ENCODE measurements around the gene FAM89A. TPM values are rescaled to one million over a fixed set of nuclear protein-coding genes. Genes with fewer than 3 reads are reported as not detected.

Gene FAM89A
- total and polyA plus RNA-seq, 2 donors (not counting 3 experiments of a cell fraction or from before 2014, with no cell fraction given), result 21.0 to 24.0 TPM

GRCh38 chr1:230976825-230977747 lies 63.0 kb downstream of the FAM89A start:
- Histone ChIP-seq H3K36me3 (ENCODE audit: control insufficient read depth in 2 of 2, extremely low read depth in 1 of 2, insufficient read depth in 2 of 2, low read length in 2 of 2) (no peaks in the 10 kb centered on the region), H3K27me3 (ENCODE audit: control insufficient read depth in 2 of 2, insufficient read depth in 2 of 2, low read length in 2 of 2) (no peaks in the 10 kb centered on the region), H4K20me1 (replicated peaks; ENCODE audit: control insufficient read depth, extremely low read depth, insufficient read depth, low read length) (no peaks in the 10 kb centered on the region), H3K4me1 (ENCODE audit: control insufficient read depth, extremely low read depth, insufficient read depth, low read length) (peaks cover 26% of the 10 kb centered on the region), H3K9ac (replicated peaks; ENCODE audit: extremely low read depth, insufficient read depth, low read length) (peak overlapping the region; percentile 52), H3K9me3 (replicated peaks; ENCODE audit: control insufficient read depth, insufficient read depth, low read length) (no peaks in the 10 kb centered on the region), H3K4me3 (replicated peaks in 1 of 3; ENCODE audit: insufficient read depth in 1 of 3, low read depth in 1 of 3, low read length in 3 of 3) (peak overlapping the region in 2 of 3 experiments; percentile 86 to 96), H3K9me1 (replicated peaks; ENCODE audit: control insufficient read depth, extremely low read depth, insufficient read depth, low read length) (no peaks in the 10 kb centered on the region), H3K27ac (ENCODE audit: insufficient read depth, low read depth, low read length) (peak overlapping the region; percentile 30), H3K79me2 (ENCODE audit: control insufficient read depth, insufficient read depth, low read length) (peaks cover 14% of the 10 kb centered on the region), H3K4me2 (ENCODE audit: insufficient read depth, low read length) (peak overlapping the region; percentile 68), H2AFZ (ENCODE audit: low read depth, low read length) (peak overlapping the region; percentile 26)
- TSS peak; percentile 11 for BruUV-seq (replicated peaks)
- intact Hi-C loops (cut with micrococcal nuclease) (loop anchor here (5.0 to 10.0 kb wide), 3 partner anchors 360 to 628 kb away; partner anchors contain the start of genes EGLN1, EXOC8 and SPRTN), dilution Hi-C loops (cut with MboI; ENCODE audit: extremely low pct_ligation_motif_present, low sequenced_read_pairs) (no loop called here)
- POLR2A ChIA-PET, result no interaction called here
- DNase-seq (ENCODE audit: low read depth, low spot score) (peak; percentile 71), FAIRE-seq (peak; percentile 86)
- CTCF ChIA-PET, result interaction anchor here (1.0 to 2.2 kb wide), 2 partner anchors 8 to 116 kb away, joined by 3 to 11 read pairs; no protein-coding TSS in a partner anchor
- TF ChIP-seq CTCF (IDR thresholded peaks at IDR 0.05; ENCODE audit: extremely low read depth in 1 of 2, insufficient read depth in 1 of 2, low read depth in 1 of 2, low read length in 2 of 2) (no peak), POLR2A (IDR thresholded peaks at IDR 0.05; ENCODE audit: low read depth, low read length) (peak; percentile 18), GATA2 (IDR thresholded peaks at IDR 0.05; ENCODE audit: insufficient read depth, insufficient read length, low read depth, low read length) (peak; percentile 85)

- peaks cover 16% of the 10 kb centered on the region for H3K79me2 ChIP-seq (ENCODE audit: control insufficient read depth, insufficient read depth, low read length)
These were observed 63.7 kb downstream of the FAM89A start for GRCh38 chr1:230976360-230976759.

More at GRCh38 chr1:230976360-230976759, 63.7 kb downstream of the FAM89A start:
- dilution Hi-C loops (cut with MboI; ENCODE audit: extremely low pct_ligation_motif_present, low sequenced_read_pairs) (no loop called here), intact Hi-C loops (cut with micrococcal nuclease) (loop anchor here (5.0 to 10.0 kb wide), 3 partner anchors 361 to 628 kb away; partner anchors contain the start of genes EGLN1, EXOC8 and SPRTN)
- ChIA-PET CTCF (interaction anchor here (2.2 kb wide), 1 partner anchor 116 kb away, joined by 11 read pairs; no protein-coding TSS in a partner anchor), POLR2A (no interaction called here)
- no peak for DNase-seq (ENCODE audit: low read depth, low spot score)
- H3K9ac ChIP-seq (replicated peaks; ENCODE audit: extremely low read depth, insufficient read depth, low read length), result no peak overlapping the region
- no peaks in the 10 kb centered on the region for H3K36me3 ChIP-seq (ENCODE audit: control insufficient read depth in 2 of 2, extremely low read depth in 1 of 2, insufficient read depth in 2 of 2, low read length in 2 of 2)
- no peak overlapping the region for H3K27ac ChIP-seq (ENCODE audit: insufficient read depth, low read depth, low read length)
- peaks cover 26% of the 10 kb centered on the region for H3K4me1 ChIP-seq (ENCODE audit: control insufficient read depth, extremely low read depth, insufficient read depth, low read length)
- no peak overlapping the region for H3K4me2 ChIP-seq (ENCODE audit: insufficient read depth, low read length)
- no peaks in the 10 kb centered on the region for H3K9me1 ChIP-seq (replicated peaks; ENCODE audit: control insufficient read depth, extremely low read depth, insufficient read depth, low read length)
- no peaks in the 10 kb centered on the region for H4K20me1 ChIP-seq (replicated peaks; ENCODE audit: control insufficient read depth, extremely low read depth, insufficient read depth, low read length)
- no peaks in the 10 kb centered on the region for H3K9me3 ChIP-seq (replicated peaks; ENCODE audit: control insufficient read depth, insufficient read depth, low read length)
- TF ChIP-seq POLR2A (IDR thresholded peaks at IDR 0.05; ENCODE audit: low read depth, low read length) (no peak), FOS (IDR thresholded peaks at IDR 0.05; ENCODE audit: borderline replicate concordance, insufficient read depth, low read length) (no peak), GATA2 (IDR thresholded peaks at IDR 0.05; ENCODE audit: insufficient read depth, insufficient read length, low read depth, low read length) (no peak), MYC (IDR thresholded peaks at IDR 0.05; ENCODE audit: low read depth, low read length) (no peak), MAX (IDR thresholded peaks at IDR 0.05; ENCODE audit: insufficient read depth, insufficient read length) (no peak), JUN (IDR thresholded peaks at IDR 0.05; ENCODE audit: borderline replicate concordance, insufficient read depth, insufficient read length, low read depth) (no peak), EZH2 (IDR thresholded peaks at IDR 0.05; ENCODE audit: borderline replicate concordance, low read depth, low read length, severe bottlenecking) (no peak), POLR2AphosphoS5 (IDR thresholded peaks at IDR 0.05; ENCODE audit: insufficient read depth, low read depth, low read length) (no peak), CTCF (IDR thresholded peaks at IDR 0.05; ENCODE audit: extremely low read depth in 1 of 2, insufficient read depth in 1 of 2, low read depth in 1 of 2, low read length in 2 of 2) (no peak)
- BruUV-seq (replicated peaks), result no TSS peak
- FAIRE-seq, result no peak
- no peak overlapping the region for H2AFZ ChIP-seq (ENCODE audit: low read depth, low read length)
- H3K27me3 ChIP-seq (ENCODE audit: control insufficient read depth in 2 of 2, insufficient read depth in 2 of 2, low read length in 2 of 2), result no peaks in the 10 kb centered on the region
- H3K4me3 ChIP-seq (replicated peaks in 1 of 3; ENCODE audit: insufficient read depth in 1 of 3, low read depth in 1 of 3, low read length in 3 of 3), result no peak overlapping the region

Measured in endothelial cell of umbilical vein (primary cell).